ENCODE measurements around the gene CCL4L2.
"Not testable (repeated sequence)": the region's sequence is repeated elsewhere in the genome, so short reads cannot be mapped to it uniquely, and the experiment has no call there.

- TF ChIP-seq CTCF (conservative IDR thresholded peaks at IDR 0.05; ENCODE audit: low read length); EZH2phosphoT487 (IDR thresholded peaks at IDR 0.05; ENCODE audit: borderline replicate concordance): not testable (repeated sequence)
Observed at GRCh38 chr17:36176536-36176935, 34.3 kb upstream of the CCL4L2 start, which contains the start of gene TBC1D3B.
